Testis (tissue), 3 donors: ENCODE data around the gene LRP8. TPM values are rescaled to one million over a fixed set of nuclear protein-coding genes. Genes with fewer than 3 reads are reported as not detected.
A peak's percentile ranks its signal among the peaks of the same experiment; 100 is the strongest.

Experiments
- DNase-seq: peaks from one replicate; pipeline ENCODE4 v3.0.0-alpha.2; 2019
- H3K27ac ChIP-seq, 2 donors: fragments of 200-600 bp; sonication (generic); one replicate each; pipeline ENCODE4 v1.5.1; 2019
- H3K27me3 ChIP-seq: fragments of 200-600 bp; sonication (generic); one replicate; pipeline ENCODE4 v1.5.1; 2019
- H3K36me3 ChIP-seq: fragments of 200-600 bp; sonication (generic); one replicate; pipeline ENCODE4 v1.5.1; 2017; ENCODE audit warnings: low read depth; ENCODE audit errors: missing control alignments
- H3K4me1 ChIP-seq: fragments of 200-600 bp; sonication (generic); one replicate; pipeline ENCODE4 v1.5.1; 2019
- H3K4me3 ChIP-seq, 2 donors: fragments of 200-600 bp; sonication (generic); one replicate each; pipeline ENCODE4 v1.5.1; 2017 to 2019
- H3K9me3 ChIP-seq: fragments of 200-600 bp; sonication (generic); one replicate; pipeline ENCODE4 v1.5.1; 2017
- CTCF ChIP-seq, 3 experiments: fragments of 450-650 bp in 2 of 3; fragments of 200-600 bp in 1 of 3; sonication (generic) in 1 of 3; IDR thresholded peaks; one replicate each; pipeline ENCODE4 v1.5.1; 2016 to 2019; ENCODE audit warnings: antibody characterized with exemption in 3 of 3, mild to moderate bottlenecking in 2 of 3, moderate library complexity in 1 of 3
- POLR2A ChIP-seq: fragments of 450-650 bp; IDR thresholded peaks from one replicate; pipeline ENCODE4 v1.6.1; 2017; ENCODE audit warnings: antibody characterized with exemption, mild to moderate bottlenecking, moderate library complexity
- WGBS, 2 donors: methylation state at CpG; one replicate each; pipeline ENCODE4 v1.1.5; 2018; 5-methylcytosine and 5-hydroxymethylcytosine counted together
- intact Hi-C: fragments of 100-400 bp; cut with DNase I; formaldehyde crosslinking; loops from one replicate; pipeline ENCODE4 v1.15.1; 2023; ENCODE audit warnings: low total_unique reads
- polyA plus RNA-seq: library from polyadenylated mRNA; stranded (reverse); fragments of 350-450 nt; fragmentation: Illumina TruSeq; extraction: RNeasy Lipid Tissue Mini Kit (QIAGEN cat#74804); gene quantifications from one replicate; pipeline ENCODE4 v1.2.3, GENCODE V29; 2014; ENCODE audit warnings: low read depth, low replicate concordance; ENCODE audit not compliant: insufficient read depth
- total RNA-seq, 2 donors: library from RNA; depleted of rRNA; stranded (reverse); fragments of >200 nt; gene quantifications; one replicate each; pipeline ENCODE4 v1.2.3, GENCODE V29; 2016

Gene LRP8
- total and polyA plus RNA-seq, 3 donors from 2014 or later: 64.3 to 253 (median 223) TPM

- H3K4me1 ChIP-seq: peaks cover 38% of the 10 kb centered on the region
- no peaks in the 10 kb centered on the region for H3K27me3 ChIP-seq
- no peaks in the 10 kb centered on the region for H3K9me3 ChIP-seq
- H3K27ac ChIP-seq: no peak overlapping the region
- no peak for TF ChIP-seq CTCF (IDR thresholded peaks at IDR 0.05)
- TF ChIP-seq POLR2A: no peak
- 63 to 65% methylated on average over 4 to 7 of the region's 7 CpGs for WGBS, 2 donors
- DNase-seq: no peak
- H3K36me3 ChIP-seq: no peaks in the 10 kb centered on the region
- intact Hi-C loops: no loop called here
- no peak overlapping the region for H3K4me3 ChIP-seq
Measured at GRCh38 chr1:53305650-53306049, 22.2 kb downstream of the LRP8 start.

GRCh38 chr1:53304527-53304926 lies 23.3 kb downstream of the LRP8 start:
- Histone ChIP-seq H3K36me3 (no peaks in the 10 kb centered on the region), H3K4me3 (no peak overlapping the region), H3K9me3 (no peaks in the 10 kb centered on the region), H3K27ac (no peak overlapping the region), H3K4me1 (peaks cover 44% of the 10 kb centered on the region), H3K27me3 (no peaks in the 10 kb centered on the region)
- TF ChIP-seq POLR2A: no peak
- TF ChIP-seq CTCF (IDR thresholded peaks at IDR 0.05): no peak
- no peak for DNase-seq
- intact Hi-C loops: no loop called here
- WGBS, 2 donors: 94 to 100% methylated on average over 2 to 6 of the region's 7 CpGs

GRCh38 chr1:53303726-53304515 lies 23.9 kb downstream of the LRP8 start:
- no peak overlapping the region for H3K4me3 ChIP-seq
- TF ChIP-seq POLR2A: no peak
- TF ChIP-seq CTCF (IDR thresholded peaks at IDR 0.05): no peak
- intact Hi-C loops: no loop called here
- H3K36me3 ChIP-seq: no peaks in the 10 kb centered on the region
- H3K27me3 ChIP-seq: no peaks in the 10 kb centered on the region
- no peaks in the 10 kb centered on the region for H3K9me3 ChIP-seq
- WGBS, 2 donors: 54 to 74% methylated on average over 14 of the region's 14 CpGs
- peaks cover 50% of the 10 kb centered on the region for H3K4me1 ChIP-seq
- no peak for DNase-seq
- H3K27ac ChIP-seq: peak overlapping the region in 1 of 2 donors; percentile 39

GRCh38 chr1:53303243-53303642 lies 24.6 kb downstream of the LRP8 start:
- no peak for TF ChIP-seq CTCF (IDR thresholded peaks at IDR 0.05)
- no peak for TF ChIP-seq POLR2A
- DNase-seq: no peak
- Histone ChIP-seq H3K27me3 (no peaks in the 10 kb centered on the region), H3K9me3 (no peaks in the 10 kb centered on the region), H3K4me1 (peaks cover 54% of the 10 kb centered on the region), H3K27ac (peak overlapping the region in 1 of 2 donors; percentile 39), H3K4me3 (no peak overlapping the region), H3K36me3 (no peaks in the 10 kb centered on the region)
- intact Hi-C loops: no loop called here
- WGBS, 2 donors: 63 to 80% methylated on average over 5 to 7 of the region's 7 CpGs

- no peak for DNase-seq
- H3K9me3 ChIP-seq: no peaks in the 10 kb centered on the region
- TF ChIP-seq POLR2A (no peak), CTCF (IDR thresholded peaks at IDR 0.05) (no peak)
- H3K27ac ChIP-seq: no peak overlapping the region
- H3K4me3 ChIP-seq: no peak overlapping the region
- 71% methylated on average over 3 of the region's 3 CpGs; no CpG with 5 or more reads in 1 of the 2 donors for WGBS, 2 donors
- intact Hi-C loops: no loop called here
- H3K27me3 ChIP-seq: no peaks in the 10 kb centered on the region
- H3K4me1 ChIP-seq: peaks cover 55% of the 10 kb centered on the region
- no peaks in the 10 kb centered on the region for H3K36me3 ChIP-seq
Measured at GRCh38 chr1:53299233-53299632, 28.6 kb downstream of the LRP8 start.
